ENCODE data around the gene NKX2-4. TPM values are rescaled to one million over a fixed set of nuclear protein-coding genes. Genes with fewer than 3 reads are reported as not detected.
"Not testable (repeated sequence)": the region's sequence is repeated elsewhere in the genome, so short reads cannot be mapped to it uniquely, and the experiment has no call there.

The NKX2-4 gene
- not detected for polyA plus RNA-seq (ENCODE audit: insufficient read length in 4 of 4)

DNA sequence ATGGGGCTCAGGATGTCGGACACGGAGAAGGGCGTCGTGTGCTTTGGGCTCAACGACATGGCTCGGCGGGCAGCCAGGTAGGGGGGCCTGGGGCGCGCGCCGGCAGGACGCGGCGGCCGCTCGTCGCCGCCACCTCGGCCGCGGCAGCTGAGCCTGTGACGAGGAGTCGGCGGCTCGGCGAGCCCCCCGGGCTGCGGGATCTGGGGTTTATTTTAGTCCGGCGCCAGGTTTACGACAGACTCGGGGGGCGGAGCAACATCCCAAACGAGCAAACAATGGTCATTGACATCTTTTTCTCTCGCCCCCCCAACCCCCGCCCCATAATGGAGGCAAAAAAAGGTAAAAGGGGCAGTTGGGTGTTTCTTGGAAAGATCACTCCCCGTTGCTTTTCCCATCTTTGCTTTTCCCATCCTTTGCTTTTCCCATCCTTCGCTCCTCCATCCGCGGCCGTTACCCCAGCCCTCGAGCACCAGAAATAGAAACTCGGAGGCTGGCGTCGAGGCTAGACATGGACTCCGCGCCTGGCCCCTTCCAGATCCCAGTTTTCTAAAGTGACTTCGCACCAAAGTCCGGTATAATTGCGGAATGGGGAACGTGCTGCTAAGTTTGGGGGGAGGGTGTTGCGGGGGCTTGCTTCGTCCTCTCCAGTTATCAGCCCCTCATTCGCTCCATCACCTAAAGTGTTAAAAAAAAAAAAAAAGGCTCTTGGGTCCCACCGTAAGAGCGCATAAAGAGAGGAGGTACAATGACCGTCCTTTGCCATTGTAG, at the start of gene NKX2-4:
NKX2-4 (minus strand) TSS at position 186 of the 768 bp plus-strand sequence; CDS start at position 59, 127 bp downstream.
- DNase-seq (ENCODE audit: low read depth in 4 of 4, low spot score in 3 of 4), result no peak

DNA sequence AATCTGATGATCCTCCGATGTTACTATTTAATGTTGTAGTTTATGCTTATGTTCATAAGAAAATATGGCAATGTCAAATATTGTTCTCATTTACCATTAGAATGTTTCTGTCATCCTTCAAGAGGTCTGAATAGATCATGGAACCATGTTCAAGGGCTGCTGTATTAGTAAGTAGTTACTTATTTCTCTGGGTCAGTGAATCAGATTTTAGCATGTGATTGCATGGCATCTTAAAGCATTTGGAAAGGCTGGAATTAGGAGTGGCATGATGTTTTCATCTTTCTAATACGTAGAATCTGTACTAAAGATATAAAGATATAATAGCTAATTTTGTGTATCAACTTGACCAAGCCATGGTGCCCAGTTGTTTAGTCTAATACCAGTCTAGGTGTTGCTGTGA, 40.5 kb upstream of the NKX2-4 start:
- no peak for DNase-seq (ENCODE audit: low read depth in 4 of 4, low spot score in 3 of 4)

DNA sequence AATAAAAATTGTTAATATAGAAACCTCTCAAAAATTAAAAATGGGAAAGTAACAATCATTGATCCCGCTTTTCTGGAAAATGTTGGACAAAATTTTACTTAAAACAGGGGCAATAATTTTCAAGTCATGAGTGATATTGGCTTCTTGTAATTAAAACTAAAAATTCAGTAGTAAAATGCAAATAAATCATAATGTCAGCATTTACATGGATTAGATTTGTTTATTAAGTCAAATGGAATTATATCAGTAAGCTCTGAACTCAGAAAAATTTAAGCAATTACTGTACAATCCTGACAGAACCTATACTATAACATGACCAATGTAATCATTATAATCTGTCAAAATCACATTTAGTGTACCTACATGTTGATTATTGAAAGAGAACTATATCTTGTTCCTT, 39.9 kb upstream of the NKX2-4 start:
- no peak for DNase-seq (ENCODE audit: low read depth in 4 of 4, low spot score in 3 of 4)

DNA sequence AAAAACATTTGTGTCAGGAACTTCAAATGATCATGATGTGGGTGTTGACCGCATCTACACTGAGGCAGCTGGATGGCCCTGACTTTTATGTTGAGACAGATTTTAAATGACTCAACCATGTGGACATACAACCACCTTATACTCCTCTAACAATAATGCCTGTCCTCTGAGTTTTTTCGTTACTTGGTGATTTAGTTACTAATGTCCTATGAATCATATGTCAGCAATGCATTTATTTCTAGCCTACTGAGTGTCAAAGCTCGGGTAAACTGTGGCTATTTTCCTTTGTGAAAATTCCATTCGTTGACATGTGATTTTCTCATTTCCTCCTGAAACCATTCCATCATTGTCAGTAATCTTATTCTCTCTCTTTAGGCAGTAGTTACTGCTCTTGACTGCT, 38.9 kb upstream of the NKX2-4 start:
- DNase-seq (ENCODE audit: low read depth in 4 of 4, low spot score in 3 of 4), result no peak

DNA sequence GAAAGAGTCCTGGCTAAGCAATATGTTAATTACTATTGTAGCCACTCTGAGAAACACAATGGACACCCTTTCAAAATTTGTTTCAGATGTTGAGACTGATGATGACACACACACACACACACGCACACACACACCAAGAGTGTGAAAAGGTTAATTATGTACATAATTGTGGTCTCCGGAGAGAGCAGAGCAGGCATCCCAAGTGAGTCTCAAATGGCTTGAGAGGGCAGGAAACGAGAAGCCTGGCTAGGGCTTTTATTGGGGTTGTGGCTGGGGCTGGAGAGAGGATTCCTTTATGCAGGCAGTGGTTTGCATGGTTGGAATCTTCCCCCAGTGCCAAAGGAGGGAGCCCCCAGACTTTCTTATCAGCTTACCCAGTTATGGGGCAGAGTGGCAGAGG, 38.2 kb upstream of the NKX2-4 start:
- DNase-seq (ENCODE audit: low read depth in 4 of 4, low spot score in 3 of 4), result no peak

DNA sequence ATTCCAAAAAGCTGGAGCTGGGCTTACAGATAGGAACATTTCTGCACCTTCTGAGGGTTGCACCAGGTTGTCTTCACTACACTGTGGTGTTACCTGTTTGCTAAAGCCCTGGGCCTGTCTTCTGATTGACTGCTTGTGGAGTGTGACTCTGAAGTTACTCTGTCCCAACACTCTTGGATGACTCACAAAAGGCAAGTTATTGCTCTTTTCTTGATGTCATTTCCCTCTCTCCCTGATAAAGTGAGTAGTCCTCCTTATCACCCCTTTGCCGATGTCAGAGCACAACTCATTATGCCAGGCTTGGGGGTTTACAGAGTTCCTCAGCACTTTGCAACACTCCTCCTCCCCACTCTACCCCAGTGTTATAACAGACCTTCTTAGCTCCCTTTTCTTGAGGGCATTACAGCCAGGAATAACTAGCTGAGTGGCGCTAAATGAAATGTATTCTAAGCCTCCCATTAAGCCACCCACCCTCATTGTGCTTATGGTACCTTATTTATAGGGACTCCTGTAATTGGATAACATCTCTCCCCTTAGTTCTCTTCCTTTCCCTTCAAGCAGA, 36.1 kb upstream of the NKX2-4 start:
- no peak for DNase-seq (ENCODE audit: low read depth in 4 of 4, low spot score in 3 of 4)

DNA sequence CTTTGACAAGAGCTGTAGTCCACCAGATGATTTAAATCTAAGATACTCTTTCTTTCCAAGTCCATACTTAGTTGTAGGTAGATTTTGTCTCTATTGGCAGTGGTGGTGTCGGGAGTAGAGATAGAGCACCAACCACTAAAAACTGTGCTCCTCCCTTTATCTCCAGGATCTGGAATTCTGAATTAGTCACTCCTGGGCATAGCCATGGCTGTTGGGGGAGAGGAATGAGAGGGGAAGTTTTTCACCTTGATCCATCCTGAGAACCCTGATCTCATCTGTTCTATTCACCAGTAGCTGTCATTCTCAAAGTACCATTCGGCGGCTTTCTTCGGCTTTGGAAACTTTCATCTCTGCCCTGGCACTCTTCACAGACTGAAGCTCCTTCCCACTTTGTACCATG, 35.6 kb upstream of the NKX2-4 start:
- no peak for DNase-seq (ENCODE audit: low read depth in 4 of 4, low spot score in 3 of 4)

DNA sequence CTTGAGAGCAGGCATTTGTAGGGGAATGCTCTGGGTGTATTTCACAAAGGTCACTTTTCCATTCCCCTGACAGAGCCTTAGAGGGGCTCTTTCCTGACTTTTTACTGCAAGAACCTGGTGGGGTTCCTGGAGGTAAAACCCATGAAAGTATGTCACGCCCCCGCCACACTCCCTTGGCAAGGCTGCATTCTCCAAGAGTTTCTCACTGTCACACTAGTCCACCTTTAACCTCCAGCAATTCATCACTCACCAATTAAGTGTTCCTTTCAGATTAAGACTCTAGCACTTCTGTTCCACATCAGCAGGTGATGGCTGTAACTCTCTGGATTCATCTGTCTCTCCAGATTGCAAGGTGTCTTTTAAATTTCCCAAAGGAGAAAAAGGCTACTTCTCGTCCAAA, 32.7 kb upstream of the NKX2-4 start:
- peak; percentile 4 to 40 (median 10) for DNase-seq (ENCODE audit: low read depth in 4 of 4, low spot score in 3 of 4)

DNA sequence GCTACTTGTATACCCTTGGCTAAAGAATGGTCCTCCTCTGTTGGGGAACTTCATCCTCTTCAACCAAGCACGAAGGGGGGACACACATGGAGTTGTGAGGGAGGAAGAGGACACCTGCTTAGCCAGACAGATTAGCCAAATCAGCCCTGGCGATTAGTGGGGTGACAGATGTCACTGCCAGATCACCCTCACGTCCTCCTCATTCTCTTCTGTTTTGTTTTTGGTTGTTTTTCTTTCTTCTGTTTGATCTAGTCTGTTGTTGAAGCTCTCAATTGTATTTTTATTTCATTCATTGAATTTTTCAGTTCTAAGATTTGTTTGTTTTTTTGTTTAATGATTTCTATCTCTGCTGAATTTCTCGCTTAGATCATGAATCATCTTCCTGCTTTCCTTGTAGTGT, 27.5 kb upstream of the NKX2-4 start:
- no peak for DNase-seq (ENCODE audit: low read depth in 4 of 4, low spot score in 3 of 4)

DNA sequence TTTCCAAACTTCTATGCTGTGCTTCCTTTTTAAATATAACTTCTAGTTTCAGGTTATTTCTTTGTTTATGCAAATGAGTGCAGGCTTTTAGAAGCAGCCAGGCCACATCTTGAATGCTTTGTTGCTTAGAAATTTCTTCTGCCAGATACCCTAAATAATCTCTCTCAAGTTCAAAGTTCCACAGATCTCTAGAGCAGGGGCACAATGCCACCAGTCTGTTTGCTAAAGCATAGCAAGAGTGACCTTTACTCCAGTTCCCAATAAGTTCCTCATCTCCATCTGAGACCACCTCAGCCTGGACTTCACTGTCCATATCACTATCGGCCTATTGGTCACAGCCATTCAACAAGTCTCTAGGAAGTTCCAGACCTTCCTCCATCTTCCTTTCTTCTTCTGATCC, 26.4 kb upstream of the NKX2-4 start:
- DNase-seq (ENCODE audit: low read depth in 4 of 4, low spot score in 3 of 4), result not testable (repeated sequence)

DNA sequence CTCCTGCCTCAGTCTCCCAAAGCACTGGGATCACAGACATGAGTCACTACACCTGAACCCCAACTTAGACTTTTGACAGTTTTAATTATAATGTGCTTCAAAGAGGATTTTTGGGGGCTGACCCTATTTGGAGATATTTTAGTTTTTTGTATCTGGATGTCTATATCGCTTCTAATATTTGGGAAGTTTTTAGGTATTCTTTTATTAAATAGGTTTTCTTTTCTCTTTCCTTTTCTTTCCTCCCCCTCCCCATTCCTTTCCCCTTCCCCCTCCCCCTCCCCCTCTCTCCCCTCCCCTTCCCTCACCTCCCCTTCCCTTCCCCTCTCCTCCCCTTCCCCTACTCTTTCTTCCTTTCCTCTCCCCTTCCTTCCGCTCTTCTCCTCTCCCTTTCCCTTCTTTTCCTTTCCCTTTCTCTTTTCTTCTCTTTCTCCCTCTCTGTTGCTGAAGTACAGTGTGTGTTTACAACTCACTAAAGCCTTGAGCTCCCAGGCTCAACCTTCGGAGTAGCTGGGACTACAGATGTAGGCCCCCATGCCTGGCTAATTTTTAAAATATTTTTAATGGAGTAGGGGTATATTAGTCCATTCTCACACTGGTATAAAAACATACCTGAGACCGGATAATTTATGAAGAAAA, 24.4 kb upstream of the NKX2-4 start:
- DNase-seq (ENCODE audit: low read depth in 4 of 4, low spot score in 3 of 4), result no peak

DNA sequence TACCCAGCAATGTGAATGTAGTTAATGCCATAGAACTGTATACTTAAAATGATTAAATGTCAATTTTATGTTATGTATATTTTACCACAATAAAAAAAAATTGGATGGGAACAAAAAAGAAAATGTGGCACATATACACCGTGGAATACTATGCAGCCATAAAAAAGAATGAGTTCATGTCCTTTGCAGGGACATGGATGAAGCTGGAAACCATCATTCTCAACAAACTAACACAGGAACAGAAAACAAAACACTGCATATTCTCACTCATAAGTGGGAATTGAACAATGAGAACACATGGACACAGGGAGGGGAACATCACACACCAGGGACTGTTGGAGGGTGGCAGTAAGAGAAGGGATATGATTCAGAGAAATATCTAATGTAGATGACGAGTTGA, 21.8 kb upstream of the NKX2-4 start:
- DNase-seq (ENCODE audit: low read depth in 4 of 4, low spot score in 3 of 4), result not testable (repeated sequence)

DNA sequence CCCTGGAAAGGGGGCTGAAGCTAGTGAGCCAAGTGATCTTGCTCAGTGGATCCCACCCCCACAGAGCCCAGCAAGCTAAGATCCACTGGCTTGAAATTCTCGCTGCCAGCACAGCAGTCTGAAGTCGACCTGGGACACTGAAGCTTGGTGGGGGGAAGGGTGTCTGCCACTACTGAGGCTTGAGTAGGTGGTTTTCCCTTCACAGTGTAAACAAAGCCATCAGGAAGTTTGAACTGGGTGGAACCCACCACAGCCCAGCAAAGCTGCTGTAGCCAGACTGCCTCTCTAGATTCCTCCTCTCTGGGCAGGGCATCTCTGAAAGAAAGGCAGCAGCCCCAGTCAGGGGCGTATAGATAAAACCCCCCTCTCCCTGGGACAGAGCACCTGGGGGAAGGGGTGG, 16.7 kb upstream of the NKX2-4 start:
- DNase-seq (ENCODE audit: low read depth in 4 of 4, low spot score in 3 of 4), result not testable (repeated sequence)

DNA sequence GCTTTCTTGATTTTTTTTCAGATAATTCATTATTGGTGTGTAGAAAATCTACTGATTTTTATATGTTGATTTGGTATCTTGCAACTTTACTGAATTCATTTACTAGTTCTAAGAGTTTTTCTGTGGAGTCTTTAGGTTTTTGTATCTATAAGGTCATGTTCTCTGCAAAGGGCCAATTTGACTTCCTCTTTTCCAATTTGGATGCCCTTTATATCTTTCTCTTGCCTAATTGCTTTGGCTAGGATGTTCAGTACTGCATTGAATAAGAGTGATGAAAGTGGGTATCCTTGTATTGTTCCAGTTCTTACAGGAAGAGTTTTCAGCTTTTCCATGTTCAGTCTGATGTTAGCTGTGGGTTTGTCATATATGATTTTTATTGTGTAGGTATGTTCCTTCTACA, 14.4 kb upstream of the NKX2-4 start:
- DNase-seq (ENCODE audit: low read depth in 4 of 4, low spot score in 3 of 4), result no peak

DNA sequence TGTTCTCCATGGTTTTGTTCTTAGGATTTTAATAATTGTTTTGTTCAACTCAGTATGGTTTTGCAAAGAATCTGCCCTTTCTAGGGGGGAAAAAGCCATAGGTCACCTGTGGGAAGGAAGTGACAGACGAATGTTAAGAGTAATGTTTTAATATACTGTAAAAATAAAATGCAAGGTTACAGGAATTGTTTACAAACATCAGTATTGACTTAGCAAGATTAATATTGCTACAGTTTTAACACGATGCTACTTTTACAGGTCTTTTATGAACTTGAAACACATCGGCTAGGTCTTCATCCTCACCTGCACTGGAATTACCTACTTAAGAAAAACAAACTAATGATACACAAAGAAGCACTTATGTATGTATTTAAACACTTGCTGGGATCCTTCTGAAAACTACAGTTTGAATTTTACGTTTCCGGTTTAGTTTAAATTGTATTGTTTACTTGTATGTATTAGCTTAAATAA, 1.7 kb upstream of the NKX2-4 start:
- no peak for DNase-seq (ENCODE audit: low read depth in 4 of 4, low spot score in 3 of 4)

DNA sequence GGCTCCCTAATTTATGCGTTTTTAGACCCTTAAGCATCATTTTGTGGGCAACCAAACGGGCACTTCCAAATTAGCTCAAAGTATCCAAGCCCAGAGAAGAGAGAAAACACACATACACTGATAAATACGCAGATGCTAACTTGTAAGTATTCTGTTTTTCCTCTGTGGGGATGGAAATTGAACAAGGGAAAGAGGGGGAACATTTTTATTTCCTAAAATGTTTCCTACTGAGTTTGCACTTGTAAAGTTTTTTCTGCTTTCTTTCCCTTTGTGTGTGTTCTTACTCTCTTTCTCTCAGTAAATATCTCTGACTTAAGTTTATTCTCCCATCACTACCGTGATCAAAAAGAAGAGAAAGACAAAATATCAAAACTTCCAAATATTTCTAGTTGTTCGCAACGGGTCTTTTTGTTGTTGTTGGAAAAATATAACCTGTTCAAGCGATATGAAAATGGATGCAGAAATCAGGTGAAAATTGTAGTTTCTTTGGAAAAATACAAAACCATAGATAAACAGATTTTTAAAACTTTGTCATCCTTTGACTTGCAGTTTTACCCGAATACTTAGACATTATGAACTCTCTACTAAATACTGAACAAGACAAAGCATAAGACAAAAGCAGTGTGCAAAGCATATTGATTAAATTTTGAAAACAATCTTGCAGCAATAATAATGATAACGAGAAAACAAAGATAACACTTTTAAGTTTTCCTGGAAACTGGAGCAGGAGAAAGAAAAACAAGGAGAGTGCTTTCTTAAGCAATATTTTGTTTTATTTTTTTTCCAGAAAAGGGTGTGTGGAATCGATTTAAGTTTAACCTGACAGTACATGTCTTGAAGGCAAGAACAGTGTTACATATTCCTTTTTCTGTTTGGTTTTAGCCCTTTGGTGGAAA, 1.0 kb upstream of the NKX2-4 start:
- DNase-seq (ENCODE audit: low read depth in 4 of 4, low spot score in 3 of 4), result no peak

DNA sequence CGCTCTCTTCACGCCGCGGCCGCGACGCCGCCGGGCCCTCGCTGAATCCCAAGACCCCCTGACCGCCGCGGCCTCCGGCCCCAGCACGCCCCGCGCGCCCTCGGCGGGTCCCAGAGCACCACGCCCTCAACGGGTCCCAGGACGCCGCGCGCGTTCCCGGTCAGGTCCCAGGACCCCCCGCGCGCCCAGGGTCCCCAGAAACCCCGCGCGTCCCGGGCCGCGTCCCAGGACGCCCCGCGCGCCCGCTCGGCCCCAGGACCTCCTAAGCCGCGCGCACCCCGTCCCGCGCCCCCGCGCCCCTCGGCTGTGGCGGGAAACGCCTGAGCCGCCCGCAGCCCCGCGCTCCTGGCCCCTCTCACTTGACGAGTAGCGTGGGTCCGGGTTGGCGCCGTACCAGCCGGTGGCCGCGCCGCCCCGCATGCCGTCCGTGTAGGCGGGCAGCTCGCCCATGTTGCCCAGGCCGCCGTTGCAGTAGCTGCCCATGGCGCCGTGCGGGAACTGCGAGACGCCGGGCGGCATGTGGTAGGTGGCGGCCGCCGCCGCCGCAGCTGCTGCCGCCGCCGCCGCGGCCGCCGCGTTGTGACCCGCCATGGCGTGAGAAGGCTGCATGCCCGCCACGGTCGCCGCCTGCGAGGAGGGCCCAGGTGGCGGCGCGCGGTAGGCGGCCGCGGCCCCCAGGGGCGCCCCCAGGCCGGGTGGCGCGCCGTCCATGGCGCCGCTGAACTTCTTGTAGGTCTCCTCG, 556 bp downstream of the NKX2-4 start:
- no peak for DNase-seq (ENCODE audit: low read depth in 4 of 4, low spot score in 3 of 4)

DNA sequence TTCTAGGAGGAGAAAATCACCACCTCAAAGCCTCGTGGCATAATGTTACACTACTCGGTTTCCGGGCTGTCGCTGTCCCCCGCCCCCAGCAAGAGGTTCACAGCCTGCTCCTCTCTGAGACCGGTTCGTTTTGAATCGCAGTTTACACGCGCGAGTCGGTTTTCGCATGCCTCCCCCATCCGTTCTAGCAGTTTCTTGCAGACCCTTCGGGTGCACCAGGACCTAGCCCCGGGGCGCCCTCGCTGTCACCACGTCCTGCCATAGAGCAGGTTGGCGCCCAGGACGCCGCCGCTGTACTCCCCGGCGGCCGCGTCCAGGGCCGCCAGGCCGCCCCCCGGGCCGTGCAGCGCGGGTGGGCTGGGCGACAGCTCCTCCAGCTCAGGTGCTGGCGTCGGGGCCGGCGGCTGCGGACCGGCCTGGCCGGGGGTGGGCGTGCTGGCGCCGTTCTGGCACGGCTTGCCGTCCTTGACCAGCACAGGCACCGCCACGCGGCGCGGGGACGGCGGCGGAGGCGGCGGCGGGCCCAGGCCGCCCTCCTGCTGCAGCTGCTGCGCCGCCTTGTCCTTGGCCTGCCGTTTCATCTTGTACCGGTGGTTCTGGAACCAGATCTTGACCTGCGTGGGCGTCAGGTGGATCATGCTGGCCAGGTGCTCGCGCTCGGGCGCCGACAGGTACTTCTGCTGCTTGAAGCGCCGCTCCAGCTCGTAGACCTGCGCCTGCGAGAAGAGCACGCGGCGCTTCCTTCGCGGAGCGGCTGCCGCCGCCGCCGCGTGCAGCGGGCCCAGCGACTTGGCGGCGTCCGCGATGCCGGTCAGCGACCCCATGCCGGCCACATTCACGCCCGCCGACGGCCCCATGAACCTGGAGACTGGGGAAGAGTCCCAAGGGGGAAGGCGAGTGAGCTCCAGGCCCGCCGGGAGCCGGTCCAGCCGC, 1.4 kb downstream of the NKX2-4 start:
- no peak for DNase-seq (ENCODE audit: low read depth in 4 of 4, low spot score in 3 of 4)

DNA sequence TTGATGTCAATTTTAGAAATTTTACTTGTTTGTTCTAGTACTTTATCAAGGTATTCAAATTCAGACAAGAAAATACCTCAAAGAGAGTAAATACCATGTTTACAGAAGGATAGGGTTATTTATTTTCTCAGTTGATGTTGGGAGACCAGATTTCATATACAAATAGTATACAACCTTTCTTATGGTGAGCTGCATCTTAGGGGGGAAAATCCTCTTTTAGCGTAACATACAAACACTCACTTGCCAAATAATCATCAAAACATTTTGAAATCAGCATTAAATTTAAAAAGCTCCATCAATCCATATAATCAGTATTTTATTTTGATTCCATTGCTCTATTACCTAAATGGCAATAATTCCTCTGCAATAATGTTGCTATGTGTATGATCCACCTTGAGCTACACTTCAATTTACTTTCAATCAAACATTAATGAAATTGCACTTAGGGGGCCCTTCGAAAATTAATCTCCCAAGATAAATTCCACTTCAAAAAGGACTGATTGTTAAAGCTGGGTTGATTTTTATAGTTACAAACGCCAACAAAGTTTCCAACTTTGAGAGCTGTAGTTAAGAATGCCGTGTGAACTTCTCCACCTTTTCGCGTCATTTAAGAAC, 2.2 kb downstream of the NKX2-4 start:
- no peak for DNase-seq (ENCODE audit: low read depth in 4 of 4, low spot score in 3 of 4)

Measured in left renal pelvis (tissue), 4 donors.